HG03097 (cell line): ENCODE measurements around the gene WFDC10A.
"Not testable (repeated sequence)": the region's sequence is repeated elsewhere in the genome, so short reads cannot be mapped to it uniquely, and the experiment has no call there.

Experiments
- ATAC-seq: cut with Tn5 transposase; IDR thresholded peaks from one replicate; pipeline ENCODE4 v1.9.1; 2021; ENCODE audit not compliant: unreplicated experiment, low FRiP score

Gene WFDC10A

GRCh38 chr20:45646875-45647274 lies 17.3 kb downstream of the WFDC10A start:
- no peak for ATAC-seq

DNA sequence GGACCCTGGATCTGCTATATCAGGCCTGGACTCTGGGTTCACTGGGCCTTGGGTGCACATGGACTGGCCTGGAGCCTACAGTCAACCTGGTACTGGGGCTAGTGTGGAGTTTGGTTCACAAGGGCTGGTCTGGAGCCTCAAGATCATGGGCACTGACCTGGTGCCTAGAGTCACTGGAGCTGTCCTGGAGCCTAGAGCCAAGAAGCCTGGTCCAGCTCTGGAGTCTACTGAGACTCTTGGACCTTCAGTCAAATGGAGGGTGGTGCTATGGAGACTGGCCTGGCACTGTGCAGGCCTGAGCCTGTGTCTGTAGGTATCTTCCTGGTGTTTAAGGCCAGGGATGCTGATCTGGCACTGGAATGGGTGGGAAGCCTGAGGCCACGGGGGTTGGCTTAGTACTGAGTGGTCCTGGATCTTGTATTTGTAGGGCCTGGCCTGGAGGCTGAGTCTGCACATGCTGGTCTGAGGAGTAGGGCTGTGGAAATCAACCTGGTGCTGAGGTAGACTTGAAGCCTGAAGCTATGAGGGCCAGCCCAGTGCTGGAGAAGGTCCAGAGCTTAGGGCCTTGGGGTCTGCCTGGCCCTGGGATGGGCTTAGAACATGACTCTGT lies 18.0 kb downstream of the WFDC10A start:
- no peak for ATAC-seq

GRCh38 chr20:45649312-45649863 lies 19.8 kb downstream of the WFDC10A start:
- ATAC-seq: no peak

- not testable (repeated sequence) for ATAC-seq
Observed at GRCh38 chr20:45651726-45652125, 22.2 kb downstream of the WFDC10A start.

GRCh38 chr20:45657038-45657437 lies 27.5 kb downstream of the WFDC10A start:
- ATAC-seq: not testable (repeated sequence)

DNA sequence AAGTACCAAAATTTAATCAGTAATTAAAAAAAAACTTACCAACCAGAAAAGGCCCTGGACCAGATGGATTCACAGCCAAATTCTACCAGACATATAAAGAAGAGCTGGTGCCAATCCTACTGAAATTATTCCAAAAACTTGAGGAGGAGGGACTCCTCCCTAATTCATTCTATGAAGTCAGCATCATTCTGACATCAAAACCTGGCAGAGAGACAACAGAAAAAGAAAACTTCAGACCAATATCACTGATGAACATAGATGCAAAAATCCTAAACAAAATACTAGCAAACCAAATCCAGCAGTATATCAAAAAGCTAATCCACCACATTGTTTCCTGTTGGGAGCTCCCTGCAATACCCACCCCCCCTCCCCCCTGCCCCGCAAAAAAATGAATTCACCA lies 40.6 kb downstream of the WFDC10A start, which contains the start of gene WFDC11:
TSS of gene WFDC11 (minus strand) at position 101 of the 400 bp plus-strand sequence. CDS start 19,639 bp downstream, outside the sequence.
- ATAC-seq: no peak

- no peak for ATAC-seq
Observed at GRCh38 chr20:45672765-45673164, 43.2 kb downstream of the WFDC10A start.

DNA sequence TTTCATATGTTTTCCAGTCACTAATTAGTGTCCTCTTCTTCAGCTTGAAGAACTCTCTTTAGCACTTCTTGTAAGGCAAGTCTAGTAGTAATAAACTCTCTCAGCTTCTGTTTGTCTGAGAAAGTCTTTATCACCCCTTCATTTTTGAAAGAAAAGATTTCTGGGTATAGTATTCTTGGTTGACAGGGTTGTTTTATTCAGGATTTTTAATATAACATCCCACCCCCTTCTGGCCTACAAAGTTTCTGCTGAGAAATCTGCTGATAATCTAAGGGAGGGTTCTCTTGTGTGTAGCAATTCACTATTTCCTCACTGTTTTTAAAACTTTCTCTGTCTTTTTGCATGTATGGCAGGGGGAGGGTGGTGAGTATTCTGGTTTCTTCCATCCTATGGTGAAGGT lies 50.1 kb downstream of the WFDC10A start:
- no peak for ATAC-seq
